DND-41 (cell line): Measurements from ENCODE around the gene IPO4.

Source experiments
- EZH2 ChIP-seq: IDR thresholded peaks from 3 replicates; pipeline ENCODE4 v1.6.1; 2012; ENCODE audit warnings: borderline replicate concordance, low read depth, mild to moderate bottlenecking, moderate library complexity, low read length, inconsistent platforms; ENCODE audit not compliant: severe bottlenecking
- TF ChIP-seq, protein P1 (sequence below): IDR thresholded peaks from 2 replicates; pipeline ENCODE4 v1.5.1; 2012; ENCODE audit warnings: borderline replicate concordance, low read length, moderate library complexity, mild to moderate bottlenecking; ENCODE audit not compliant: poor library complexity, severe bottlenecking; ENCODE audit errors: extremely low read depth

- no peak for TF ChIP-seq EZH2
- TF ChIP-seq, protein P1, sequence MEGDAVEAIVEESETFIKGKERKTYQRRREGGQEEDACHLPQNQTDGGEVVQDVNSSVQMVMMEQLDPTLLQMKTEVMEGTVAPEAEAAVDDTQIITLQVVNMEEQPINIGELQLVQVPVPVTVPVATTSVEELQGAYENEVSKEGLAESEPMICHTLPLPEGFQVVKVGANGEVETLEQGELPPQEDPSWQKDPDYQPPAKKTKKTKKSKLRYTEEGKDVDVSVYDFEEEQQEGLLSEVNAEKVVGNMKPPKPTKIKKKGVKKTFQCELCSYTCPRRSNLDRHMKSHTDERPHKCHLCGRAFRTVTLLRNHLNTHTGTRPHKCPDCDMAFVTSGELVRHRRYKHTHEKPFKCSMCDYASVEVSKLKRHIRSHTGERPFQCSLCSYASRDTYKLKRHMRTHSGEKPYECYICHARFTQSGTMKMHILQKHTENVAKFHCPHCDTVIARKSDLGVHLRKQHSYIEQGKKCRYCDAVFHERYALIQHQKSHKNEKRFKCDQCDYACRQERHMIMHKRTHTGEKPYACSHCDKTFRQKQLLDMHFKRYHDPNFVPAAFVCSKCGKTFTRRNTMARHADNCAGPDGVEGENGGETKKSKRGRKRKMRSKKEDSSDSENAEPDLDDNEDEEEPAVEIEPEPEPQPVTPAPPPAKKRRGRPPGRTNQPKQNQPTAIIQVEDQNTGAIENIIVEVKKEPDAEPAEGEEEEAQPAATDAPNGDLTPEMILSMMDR = no peak
Observed at GRCh38 chr14:24150993-24151392, 37.6 kb downstream of the IPO4 start.
